Fibroblast of upper back skin (primary cell): ENCODE results near the gene POFUT2.
A peak's percentile ranks its signal among the peaks of the same experiment; 100 is the strongest.

Experiments used
- DNase-seq: peaks from one replicate; pipeline ENCODE4 v3.0.0-alpha.2; 2013

Gene POFUT2

DNA sequence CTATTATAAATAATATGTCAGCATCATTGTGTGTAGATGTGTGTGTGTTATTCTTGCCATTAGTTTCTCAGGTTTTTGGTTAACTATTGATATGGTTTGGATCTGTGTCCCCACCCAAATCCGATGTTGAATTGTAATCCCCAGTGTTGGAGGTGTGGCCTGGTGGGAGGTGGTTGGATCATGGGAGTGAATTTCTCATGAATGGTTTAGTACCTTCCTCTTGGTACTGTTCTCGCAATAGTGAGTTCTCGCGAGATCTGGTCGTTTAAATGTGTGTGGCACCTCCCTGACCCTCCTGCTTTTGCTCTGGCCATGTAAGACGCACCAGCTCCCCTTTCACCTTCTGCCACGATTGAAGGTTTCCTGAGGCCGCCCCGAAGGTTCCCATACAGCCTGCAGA, 9.6 kb upstream of the POFUT2 start:
- no peak for DNase-seq

DNA sequence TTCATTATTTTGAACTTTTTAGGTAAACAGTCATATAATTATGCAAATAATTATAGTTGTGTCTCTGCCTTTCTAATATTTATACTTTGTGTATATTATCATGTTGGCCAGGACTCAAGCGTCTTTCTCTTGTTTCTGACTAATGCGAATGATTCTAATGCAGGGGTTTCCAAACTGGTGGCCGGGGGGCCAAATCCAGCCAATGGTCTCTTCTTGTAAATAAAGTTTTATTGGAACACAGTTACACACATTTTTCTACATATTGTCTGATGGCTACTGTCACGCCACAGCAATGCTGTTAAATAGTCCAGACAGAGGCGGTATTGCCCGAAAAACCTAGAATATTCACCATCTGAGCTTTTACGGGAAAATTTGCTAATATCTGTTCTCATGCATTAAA, 8.9 kb upstream of the POFUT2 start:
- no peak for DNase-seq

DNA sequence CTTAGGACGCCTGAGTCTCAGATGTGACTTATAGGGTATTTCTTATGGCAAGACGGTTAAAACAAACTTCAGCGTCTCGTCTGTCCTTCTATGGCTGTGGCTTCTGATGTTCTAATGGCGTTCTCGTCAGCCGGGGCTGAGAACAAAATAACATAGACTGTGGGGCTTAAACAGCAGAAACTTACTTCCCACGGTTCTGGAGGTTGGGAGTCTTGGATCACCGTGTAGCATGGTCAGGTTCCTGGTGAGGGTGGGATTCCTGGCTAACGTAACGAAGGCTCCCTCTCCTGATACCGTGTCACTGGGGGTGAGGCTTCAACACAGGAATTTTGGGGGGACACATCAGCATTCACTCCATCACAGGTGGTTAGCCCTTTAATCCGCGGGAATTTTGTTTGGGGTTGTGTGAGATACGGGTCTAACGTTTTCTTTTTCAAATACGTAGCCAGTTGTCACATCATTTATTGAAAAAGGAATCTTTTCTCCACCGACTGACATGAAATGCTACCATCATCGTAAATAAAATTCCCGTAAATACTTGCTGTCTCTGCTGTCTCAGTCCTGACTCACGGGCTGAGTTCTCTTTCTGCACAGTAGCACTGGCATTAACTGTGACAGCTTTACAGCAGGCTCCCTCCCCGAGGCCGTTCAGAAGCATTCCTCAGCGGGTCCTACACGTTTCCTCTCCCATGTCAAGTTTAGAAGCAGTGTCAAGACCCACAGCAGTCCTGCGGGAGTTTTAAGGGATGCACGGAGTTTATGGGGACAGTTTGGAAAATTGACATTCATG, 8.1 kb upstream of the POFUT2 start:
- peak; percentile 63 for DNase-seq

DNA sequence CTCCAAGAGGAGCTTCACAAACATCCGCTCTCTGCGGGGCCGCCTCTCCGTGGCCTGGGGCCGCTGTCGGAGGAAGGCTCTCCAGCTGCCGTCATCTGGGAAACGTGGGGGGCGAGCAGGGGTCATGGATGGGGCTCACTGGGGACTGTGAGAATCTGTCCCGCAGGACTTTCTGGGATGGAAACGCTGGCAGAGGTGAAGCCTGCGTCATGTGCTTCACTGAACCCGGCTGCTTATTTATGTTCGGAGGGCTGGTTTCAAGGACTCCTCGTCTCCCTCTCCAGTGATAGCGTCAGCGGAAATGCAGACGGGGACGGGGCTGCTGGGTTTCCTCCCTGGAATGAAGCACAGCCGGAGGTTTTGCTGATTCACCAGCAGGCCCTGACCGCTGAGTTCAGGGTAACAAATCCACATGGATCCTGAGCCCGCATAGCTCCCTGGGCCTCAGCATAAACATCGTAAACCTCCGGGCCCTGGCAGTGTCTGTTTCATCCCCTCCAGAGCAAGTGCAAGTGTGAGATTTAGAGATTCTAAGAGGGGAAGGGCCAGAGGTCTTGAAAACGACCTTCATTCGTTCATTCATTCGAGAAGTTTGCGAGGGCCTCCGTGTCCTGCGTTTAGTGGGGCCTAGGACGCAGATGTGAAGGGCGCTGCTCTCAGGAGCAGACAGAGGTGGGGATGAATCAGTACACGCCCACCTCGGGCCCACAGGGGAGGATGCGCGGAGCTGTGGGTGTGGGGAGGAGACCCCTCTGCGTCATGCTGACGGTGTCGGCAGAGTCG, 7.0 kb upstream of the POFUT2 start:
- DNase-seq, result peak; percentile 97

DNA sequence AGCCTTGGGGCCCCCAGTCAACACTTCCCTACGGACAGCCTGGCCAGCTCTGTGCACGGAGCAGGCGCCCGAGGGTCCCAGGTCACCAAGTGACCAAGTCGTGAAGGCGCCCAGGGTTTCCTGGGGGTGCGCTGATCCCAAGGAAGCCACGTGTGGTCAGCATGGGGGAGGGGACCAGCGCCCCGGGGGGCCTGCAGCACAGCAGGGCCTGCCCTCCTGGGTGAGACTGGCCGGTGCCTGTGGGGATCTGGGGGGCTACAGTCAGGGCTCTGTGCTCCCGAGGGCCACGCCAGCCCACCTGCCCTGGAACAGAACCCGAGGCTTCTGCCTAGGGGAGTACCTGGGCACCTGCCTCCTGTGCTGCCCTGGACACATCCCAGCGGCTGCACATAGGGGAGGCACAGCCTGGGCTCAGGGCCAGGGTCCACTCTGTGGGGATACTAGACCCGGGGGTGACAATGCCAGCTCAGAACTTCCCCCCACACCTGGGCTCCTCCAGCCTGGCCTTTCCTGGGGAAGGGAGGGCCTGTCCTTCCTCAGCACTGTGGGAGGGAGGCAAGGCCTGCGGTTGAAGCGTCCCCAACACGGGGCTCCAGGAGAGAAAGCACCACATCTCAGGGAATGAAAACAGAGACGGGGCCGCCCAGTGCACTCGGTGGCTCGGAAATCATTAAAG, 6.2 kb upstream of the POFUT2 start:
- no peak for DNase-seq

DNA sequence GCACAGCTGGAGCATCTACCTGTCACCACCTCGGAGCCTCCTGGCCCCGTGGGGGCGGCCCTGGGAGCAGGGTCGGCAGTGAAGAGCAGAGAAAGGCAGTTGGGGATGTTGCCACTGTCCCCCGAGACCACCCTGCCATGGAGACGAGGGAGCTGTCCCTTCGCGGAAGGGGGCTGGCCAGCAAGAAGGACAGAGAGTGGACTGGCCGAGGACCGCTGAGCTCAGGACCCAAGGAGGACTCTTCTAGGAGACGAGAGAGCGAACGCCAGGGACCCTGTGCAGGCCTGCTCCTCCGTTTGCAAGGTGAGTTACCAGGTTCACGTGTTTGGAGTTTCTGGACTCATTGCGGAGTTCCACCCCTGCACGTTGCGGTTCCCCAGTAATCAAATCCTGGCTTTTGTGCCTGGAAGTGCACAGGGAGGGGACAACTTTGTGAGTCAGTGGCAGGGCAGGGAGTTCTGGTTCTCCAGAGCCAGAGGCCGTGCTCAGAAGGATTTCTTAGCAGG, 5.6 kb upstream of the POFUT2 start:
- no peak for DNase-seq

DNA sequence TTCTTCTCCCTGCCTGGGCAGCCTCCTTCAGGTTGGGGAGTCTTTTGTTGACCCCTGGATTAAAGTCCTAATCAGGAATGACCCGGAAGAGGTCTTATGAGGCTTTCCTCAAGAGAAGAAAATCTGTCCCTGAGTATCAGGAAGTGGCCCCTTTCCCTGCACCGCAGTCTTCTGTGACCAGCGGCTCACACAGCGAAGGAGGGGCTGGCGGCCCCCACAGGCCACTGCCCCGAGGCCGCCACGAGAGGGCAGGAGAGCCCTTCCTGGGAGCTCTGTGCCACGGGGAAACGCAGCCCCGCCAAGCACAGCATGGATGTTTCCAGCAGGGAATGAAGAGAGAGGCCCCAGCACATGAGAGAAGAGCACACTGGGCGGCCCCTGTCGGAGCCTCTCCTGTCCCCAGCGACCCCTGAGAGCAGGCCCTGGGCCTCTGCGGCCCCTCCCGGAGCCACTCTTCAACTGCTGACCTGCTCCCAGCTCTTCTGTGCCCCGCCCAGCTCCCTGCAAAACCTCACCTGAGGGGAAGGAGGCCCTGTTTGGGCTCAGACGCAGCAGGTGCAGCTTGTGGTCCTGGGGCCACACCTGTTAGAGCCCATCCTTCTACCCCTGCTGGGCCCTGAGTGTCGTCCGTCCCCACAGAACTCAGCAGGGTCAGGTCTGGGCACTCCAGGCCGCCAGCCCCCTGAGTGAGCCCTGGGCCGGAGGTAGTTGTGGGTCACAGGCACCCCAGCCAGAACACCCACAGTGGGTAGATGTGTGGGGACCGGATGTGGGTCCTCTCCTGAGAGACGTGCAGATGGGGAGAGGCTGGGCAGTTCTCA, 4.9 kb upstream of the POFUT2 start:
- DNase-seq, result peak; percentile 85

DNA sequence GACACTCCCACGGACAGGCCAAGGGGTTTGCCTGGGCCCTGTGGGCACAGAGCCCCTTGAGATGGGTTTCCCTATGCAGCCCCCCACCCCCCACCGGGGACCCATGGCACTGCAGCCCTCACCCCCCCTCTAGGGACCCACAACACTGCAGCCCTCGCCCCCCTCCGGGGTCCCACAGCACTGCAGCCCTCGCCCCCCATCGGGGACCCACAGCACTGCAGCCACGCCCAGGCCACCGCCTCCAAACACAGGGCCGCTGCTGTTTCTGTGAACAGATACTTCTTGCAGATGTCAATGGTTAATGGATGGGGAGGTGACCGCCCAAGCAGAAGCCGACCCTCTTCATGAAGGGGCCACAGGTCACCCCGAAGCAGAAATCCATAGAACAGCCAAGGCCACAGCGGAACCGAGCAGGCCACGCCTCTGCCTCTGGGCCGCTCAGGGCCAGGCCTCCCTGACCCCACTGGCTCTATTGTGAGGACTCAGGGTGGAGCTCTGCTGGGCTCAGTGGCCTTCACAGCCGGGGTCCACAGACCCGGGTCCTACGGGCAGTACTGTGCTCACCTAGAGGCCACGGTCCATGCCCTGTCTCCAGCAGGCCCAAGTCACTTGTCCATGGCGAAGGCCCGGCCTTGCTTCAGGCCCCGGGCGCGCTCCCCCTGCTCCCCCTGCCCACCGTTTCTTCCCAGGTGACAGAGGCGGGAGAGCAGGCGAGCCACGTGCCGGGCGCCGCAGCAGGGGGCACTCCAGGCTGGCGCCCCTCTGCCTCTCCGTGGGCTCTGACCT, 4.1 kb upstream of the POFUT2 start:
- no peak for DNase-seq

DNA sequence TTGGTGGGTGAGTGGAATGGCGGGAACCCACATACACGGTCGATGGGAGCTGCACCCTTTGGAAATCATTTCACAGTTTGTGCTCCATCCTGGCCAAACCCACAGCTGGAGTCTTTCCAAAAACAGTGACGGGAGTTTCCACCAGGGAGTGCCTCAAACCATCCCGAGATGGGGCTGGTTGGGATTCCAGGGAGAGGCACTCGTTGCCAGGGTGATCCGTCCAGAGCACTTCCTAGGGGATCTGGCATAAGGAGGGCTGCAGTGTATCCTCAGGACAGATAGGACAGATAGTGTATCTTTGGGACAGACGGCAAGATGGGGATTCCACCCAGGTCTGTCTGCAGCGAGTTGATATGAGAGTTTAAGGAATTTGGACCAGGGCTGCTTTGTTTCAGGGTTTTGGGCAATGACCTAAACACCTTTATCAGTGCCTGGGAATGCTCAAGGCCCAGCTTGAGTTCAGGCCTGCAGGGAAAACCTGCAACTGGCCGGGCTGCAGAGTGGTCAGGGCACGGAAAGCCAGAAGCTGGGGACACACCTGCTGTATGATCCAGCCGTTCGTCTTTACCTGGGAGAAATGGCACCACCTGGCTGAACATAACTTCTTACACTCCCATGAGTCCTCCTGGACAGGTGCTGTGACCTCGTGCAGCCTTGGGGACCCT, 3.4 kb upstream of the POFUT2 start:
- DNase-seq, result no peak

DNA sequence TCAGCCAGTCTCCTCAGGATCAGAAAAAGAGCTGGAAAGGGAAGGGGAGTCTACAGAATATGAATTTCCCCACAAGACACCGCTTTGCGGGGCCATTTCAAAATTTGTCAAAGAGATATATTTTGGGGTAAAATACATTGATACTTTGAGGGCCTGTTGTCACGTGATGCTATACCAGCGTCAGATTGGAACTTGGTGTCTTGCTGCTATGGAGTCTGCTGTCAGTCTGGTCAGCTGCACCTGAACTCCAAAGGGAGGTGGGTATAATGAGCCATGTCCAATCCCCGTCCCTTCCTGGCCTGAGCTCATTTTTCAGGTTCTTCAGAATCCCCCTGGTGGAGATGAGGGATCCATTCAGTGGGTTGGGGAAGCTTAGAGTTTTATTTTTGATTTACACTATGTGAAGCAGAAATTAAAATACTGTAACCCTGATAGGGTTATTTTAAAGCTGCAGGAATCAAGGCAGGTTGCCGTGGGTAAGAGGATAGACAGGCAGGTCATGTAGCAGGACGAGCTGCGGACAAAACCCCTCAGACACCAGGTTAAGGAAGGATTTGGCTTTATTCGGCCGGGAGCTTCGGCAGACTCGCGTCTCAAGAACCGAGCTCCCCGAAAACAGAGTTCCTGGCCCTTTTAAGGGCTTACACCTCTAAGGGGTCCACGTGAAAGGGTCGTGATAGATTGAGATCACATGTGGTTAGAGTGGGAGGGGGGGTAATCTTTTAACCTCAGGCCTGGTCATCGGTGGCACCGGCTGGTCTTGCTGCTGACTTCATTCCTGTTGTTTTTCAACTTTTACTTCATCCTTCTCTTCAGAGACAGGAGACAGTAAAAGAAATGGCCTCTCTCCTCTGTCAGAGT, 2.2 kb upstream of the POFUT2 start:
- no peak for DNase-seq

DNA sequence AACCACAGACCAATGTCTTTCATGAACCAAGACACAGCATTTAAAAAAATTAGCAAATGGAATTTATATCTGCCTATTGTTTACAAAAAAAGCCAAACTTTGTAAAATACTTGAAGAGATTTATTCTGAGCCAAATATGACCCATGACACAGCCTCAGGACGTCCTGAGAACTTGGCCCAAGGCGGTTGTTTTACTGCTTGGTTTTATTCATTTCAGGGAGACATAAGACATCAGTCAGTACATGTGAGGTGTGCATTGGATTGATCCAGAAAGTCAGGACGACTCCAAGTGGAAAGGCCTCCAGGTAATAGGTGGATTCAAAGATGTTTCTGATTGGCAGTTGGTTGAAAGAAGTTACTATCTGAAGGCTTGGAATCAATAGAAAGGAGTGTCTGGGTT, 1.4 kb upstream of the POFUT2 start:
- no peak for DNase-seq

DNA sequence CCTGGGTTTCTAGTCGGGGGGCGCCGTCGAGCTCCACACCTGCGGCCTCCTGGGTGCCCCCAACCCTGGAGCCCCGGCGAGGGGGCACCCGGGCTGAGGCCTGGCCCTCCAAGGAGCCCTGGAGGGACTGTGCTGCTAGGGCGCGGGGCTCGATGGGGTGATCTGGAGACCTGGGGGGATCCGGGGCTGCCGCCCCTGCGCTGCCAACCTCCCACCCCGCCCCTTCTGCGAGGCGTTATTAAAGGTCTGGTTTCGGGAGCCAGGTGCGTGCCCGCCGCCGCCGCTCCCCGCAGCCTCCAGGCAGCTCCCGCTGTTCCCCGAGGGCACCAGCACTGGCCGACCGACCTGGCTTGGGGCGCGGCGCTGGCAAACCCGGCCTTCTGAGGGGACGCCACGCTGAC, 746 bp upstream of the POFUT2 start:
- no peak for DNase-seq

DNA sequence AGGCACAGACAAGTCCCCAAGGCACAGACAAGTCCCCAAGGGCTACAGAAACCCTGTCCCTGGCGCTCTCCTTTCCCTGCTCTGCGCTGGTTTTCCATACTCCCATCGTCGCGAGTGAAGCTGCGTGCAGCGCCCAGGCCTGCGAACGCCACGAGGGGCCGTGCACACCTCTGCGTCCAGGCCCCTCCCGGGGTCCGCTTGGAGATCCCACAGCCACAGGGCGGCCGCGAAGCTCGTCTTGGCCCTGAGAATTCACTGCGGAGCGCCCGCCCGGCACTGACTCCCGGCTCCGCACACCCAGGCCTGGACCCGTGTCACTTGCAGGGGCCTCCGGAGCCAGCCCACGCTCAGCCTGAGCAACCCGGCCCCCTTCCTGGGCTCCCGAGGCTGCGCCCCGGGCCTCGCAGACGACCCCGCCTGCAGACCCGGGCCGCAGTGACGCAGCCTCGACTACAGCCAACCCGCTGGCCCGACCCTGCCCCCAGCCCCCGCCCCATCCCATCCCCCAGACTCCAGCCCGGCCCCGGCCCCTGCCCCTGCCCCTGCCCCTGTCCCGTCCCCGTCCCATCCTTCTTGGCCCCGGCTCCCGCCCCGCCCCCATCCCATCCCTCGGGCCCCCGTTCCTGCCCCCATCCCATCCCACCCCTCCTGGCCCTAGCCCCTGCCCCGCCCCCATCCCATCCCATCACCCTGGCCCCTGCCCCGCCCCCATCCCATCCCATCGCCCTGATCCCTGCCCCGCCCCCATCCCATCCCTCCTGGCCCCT, 841 bp downstream of the POFUT2 start:
- DNase-seq, result no peak

DNA sequence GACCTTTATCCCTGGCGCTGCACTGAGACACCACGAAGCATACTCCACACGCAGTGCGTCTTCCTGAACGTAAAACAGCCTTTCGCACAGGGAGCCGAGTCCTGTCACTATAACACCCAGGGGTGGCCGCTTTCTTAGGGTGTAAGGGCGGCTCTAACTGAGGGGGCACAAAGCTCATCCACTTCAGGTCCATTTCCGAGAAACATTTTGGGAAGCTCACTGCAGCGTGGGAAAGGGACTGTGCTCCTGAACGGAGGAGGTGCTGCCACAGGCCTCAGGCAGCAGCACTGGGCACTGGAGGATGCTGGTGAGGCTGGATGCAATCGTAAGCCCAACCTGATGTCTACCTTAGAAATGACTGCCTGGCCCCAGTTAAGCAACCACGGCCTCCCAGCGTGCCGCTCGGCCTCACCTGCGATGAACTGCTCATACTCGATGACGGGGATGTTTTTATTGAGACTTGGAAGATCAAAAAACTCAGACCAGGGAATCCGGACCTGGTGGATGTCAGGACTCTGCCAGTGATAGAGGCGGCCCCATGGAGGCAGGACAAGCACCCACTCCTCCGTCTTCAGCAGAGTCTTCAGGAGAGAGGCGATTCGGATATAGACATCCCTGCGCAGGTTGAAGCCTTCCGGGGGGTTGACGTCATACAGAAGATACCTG, 2.3 kb downstream of the POFUT2 start:
- no peak for DNase-seq

DNA sequence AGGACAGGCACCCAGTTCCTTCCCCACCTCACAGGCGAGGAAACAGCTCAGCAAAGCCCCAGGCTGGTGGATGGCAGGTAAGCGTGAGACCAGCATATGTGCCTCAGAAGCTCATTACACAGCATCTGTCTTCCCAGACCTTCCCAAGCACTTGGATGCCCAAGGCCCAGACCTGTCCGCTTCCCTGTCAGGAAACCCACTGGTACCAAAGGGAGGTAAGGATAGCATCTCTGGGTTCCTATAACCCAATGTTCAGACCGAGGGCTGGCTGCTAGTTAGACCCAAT, 3.3 kb downstream of the POFUT2 start:
- DNase-seq, result no peak

DNA sequence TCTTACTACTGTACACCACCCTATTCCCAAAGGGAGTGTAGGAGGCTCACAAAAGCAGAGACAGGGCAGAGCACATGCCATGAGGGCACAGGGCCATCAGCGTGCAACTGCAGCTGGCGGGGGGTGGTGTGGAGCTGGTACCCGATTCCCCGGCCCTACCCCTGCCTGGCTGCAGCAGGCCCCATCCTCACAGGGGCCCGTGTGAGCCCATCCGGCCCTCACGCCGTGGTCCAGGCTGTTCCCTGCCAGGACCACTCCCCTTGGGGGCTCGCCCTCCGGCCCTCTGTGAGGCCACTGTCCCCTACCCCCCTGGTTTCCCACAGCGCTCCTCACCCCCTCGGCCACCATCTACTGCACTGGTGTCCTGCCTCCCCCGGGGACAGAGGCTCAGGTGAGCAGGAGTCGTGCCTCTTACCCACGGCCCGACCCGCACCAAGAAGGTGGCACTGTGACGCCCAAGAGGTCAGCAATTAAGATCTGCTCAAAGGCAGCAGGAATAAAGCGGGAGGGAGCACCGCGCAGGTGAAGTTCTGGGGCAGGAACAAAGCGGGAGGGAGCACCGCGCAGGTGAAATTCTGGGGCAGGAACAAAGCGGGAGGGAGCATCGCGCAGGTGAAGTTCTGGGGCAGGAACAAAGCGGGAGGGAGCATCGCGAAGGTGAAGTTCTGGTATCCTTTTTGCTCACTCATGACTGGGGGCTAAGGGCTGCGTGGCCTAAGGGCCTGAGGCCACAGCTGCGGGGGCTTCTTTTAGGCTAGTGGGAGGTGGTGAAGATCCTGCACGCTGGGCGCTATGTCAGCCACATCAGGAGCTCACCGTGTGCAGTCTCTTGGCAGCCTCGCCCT, 3.9 kb downstream of the POFUT2 start:
- no peak for DNase-seq

DNA sequence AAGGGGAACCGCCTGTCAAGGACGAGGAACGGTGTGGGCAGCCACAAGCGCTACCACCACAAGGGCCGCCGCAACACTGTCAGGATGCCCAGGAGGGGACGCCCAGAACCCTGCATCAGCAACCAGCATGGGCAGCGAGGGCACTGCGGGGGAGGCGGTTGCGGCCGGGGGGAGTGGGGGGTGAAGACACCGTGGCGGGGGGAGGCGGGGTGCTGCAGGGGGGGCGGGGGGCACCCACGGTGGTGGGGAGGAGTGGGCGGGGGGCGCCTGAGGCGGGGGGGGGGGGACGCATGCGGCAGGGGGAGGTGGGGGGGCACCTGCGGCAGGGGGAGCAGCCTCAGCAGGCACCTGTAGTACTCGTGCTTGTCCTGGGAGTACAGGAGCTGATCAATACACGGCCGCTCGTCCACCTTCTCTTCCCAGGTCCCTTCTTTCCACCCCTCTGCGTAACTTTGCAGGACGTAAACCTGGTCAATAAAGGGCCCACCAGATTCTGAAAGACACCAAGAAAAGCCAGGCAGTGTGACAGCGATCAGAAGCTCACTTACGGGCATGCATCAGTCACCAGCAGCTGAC, 4.6 kb downstream of the POFUT2 start:
- no peak for DNase-seq
